Measurements from ENCODE around the gene ALDH1B1. TPM values are rescaled to one million over a fixed set of nuclear protein-coding genes. Genes with fewer than 3 reads are reported as not detected.
"Not testable (repeated sequence)": the region's sequence is repeated elsewhere in the genome, so short reads cannot be mapped to it uniquely, and the experiment has no call there.

Gene ALDH1B1
- total RNA-seq, 1 donor from 2014 or later: 47.5 TPM

DNA sequence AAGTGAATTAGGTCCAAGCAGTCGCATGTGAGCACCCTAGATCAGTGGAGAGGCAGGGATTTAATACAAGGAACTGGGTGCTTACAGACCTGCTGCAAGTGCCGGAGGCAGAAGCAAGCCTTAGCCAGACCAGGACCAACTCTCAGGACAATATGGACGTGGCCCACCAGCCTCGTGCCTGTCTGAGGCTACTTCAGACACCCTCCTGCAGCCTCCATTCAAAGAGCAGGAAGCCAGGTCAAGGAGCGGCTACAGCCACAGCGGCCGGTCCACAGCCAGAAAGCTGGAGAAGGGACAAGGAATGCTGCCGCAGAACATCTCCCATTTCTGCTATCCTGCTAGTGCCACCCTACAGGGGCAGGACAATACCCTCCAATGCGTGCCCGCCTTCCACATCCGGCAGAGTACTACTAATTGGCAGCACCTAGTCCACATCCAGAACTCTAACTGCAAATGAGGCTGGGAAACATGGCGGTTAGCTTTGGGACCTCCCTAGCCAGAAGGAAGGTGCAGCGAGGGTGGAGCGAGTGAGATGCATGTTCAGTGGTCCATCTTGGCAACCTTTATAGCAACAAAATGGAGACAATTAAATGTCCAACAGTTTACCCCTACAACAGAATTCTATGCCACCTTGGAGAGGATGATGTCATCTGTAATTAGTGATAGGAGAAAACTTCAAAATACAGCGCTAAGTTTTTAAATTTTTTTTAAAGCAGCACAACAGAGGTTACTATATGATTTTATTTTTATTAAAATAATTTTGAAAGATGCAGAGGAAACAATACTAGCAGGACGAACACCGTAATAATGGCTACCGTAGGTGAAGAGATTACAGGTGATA is 1.0 kb upstream of the ALDH1B1 start:
- TF ChIP-seq CTCF (conservative IDR thresholded peaks at IDR 0.05; ENCODE audit: low read depth, low read length): no peak
- H3K4me3 ChIP-seq (ENCODE audit: low read depth, low read length): no peak overlapping the region
- DNase-seq (ENCODE audit: low read depth): no peak

DNA sequence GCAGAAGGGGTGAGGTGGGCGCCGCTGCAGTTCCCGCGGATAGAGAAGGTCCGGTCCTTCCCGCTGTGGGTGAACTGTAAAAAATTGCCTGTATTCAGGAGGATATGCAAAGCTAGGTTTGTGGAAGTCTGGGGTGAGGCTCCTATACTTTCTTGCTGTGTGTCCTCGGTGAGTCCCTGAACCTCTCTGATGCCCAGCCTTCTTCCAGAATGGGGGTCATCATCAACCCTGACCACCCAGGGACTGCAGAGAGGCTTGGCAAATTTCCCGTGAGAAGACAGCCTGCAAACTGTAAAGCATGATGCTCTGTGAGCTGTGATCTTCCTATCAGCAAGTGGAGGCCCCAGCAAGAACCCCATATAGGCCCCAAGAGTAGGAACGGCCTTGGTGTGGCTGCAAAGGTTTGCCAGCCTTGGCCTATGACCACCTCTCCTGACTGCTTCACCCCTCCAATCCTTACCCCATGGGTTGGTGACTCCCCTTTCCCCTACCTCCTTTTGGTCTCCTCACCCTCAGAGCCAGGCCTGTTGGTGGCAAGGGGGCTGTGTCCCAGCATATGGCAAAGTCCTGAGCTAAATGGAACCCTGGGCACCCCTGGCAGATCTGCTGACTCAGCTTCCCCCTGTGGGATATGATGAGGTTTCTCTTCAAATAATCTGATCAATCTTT is 760 bp downstream of the ALDH1B1 start:
- DNase-seq (ENCODE audit: low read depth): no peak
- peak overlapping the region; percentile 95 for H3K4me3 ChIP-seq (ENCODE audit: low read depth, low read length)
- no peak for TF ChIP-seq CTCF (conservative IDR thresholded peaks at IDR 0.05; ENCODE audit: low read depth, low read length)

DNA sequence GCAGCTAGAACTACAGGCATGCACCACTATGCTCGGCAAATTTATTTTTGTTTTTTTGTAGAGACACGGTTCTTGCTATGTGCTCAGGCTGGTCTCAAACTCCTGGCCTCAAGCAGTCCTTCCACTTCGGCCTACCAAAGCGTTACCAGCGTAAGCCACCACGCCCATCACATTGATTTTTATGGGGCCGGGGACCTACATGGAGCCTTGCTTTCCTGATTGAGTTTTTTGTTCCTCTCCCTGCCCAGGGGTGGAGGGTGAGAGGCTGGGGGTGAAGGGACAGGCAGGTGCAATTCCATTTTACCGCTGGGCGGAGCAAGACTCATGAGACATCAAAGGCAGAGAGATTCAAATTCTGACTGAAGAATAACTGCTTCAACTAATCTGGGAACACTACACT is 1.9 kb downstream of the ALDH1B1 start:
- DNase-seq (ENCODE audit: low read depth): no peak
- no peak overlapping the region for H3K4me3 ChIP-seq (ENCODE audit: low read depth, low read length)
- no peak for TF ChIP-seq CTCF (conservative IDR thresholded peaks at IDR 0.05; ENCODE audit: low read depth, low read length)

DNA sequence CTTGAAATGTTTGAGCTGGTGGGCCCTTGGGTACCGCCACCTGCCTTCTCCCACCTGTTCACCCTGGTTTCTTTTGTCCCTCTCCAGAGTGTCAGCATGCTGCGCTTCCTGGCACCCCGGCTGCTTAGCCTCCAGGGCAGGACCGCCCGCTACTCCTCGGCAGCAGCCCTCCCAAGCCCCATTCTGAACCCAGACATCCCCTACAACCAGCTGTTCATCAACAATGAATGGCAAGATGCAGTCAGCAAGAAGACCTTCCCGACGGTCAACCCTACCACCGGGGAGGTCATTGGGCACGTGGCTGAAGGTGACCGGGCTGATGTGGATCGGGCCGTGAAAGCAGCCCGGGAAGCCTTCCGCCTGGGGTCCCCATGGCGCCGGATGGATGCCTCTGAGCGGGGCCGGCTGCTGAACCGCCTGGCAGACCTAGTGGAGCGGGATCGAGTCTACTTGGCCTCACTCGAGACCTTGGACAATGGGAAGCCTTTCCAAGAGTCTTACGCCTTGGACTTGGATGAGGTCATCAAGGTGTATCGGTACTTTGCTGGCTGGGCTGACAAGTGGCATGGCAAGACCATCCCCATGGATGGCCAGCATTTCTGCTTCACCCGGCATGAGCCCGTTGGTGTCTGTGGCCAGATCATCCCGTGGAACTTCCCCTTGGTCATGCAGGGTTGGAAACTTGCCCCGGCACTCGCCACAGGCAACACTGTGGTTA is 3.3 kb downstream of the ALDH1B1 start:
- no peak for DNase-seq (ENCODE audit: low read depth)
- no peak for TF ChIP-seq CTCF (conservative IDR thresholded peaks at IDR 0.05; ENCODE audit: low read depth, low read length)
- H3K4me3 ChIP-seq (ENCODE audit: low read depth, low read length): no peak overlapping the region

GRCh38 chr9:38396371-38396671 is 3.8 kb downstream of the ALDH1B1 start:
- H3K4me3 ChIP-seq (ENCODE audit: low read depth, low read length): no peak overlapping the region
- DNase-seq (ENCODE audit: low read depth): no peak
- TF ChIP-seq CTCF (conservative IDR thresholded peaks at IDR 0.05; ENCODE audit: low read depth, low read length): no peak

DNA sequence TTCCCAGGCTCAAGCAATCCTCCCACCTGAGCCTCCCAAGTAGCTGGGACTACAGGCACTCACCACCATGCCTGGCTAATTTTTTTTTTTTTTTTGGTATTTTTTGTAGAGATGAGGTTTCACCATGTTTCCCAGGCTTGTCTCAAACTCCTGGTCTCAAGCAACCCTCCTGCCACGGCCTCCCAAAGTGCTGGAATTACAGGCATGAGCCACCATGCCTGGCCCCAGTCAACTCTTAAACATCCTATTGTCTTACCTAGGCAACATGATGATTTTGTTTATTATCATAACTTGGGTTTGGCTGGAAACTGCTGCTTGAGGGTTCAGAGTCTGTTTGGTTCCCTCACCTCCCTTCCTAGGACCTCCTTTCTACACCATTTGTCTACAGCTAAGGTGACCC is 6.7 kb downstream of the ALDH1B1 start:
- H3K4me3 ChIP-seq (ENCODE audit: low read depth, low read length); DNase-seq (ENCODE audit: low read depth): not testable (repeated sequence)

- no peak for DNase-seq (ENCODE audit: low read depth)
Measured at GRCh38 chr9:38401994-38402393, 9.5 kb downstream of the ALDH1B1 start.

More at GRCh38 chr9:38401994-38402393, 9.5 kb downstream of the ALDH1B1 start:
- H3K4me3 ChIP-seq (ENCODE audit: low read depth, low read length): no peak overlapping the region
- no peak for TF ChIP-seq CTCF (conservative IDR thresholded peaks at IDR 0.05; ENCODE audit: low read depth, low read length)

Data from epithelial cell of proximal tubule (primary cell).